GM13976 (cell line): ENCODE data around the gene NAT9.

Experiments
- DNase-seq: peaks from one replicate; pipeline ENCODE4 v3.0.0; 2012; ENCODE audit warnings: low spot score
- in situ Hi-C: fragments of 300-500 bp; cut with MboI; formaldehyde crosslinking; loops from one replicate; pipeline ENCODE4 v1.12.0; 2022; ENCODE audit warnings: low sequenced_read_pairs, mixed read lengths, inconsistent platforms; ENCODE audit not compliant: unreplicated experiment
- TF ChIP-seq, protein P1 (sequence below): IDR thresholded peaks from 2 replicates; pipeline ENCODE4 v1.5.1; 2012; ENCODE audit warnings: borderline replicate concordance, mild to moderate bottlenecking; ENCODE audit not compliant: insufficient read depth; ENCODE audit errors: extremely low read depth, missing control alignments, control extremely low read depth

Gene NAT9

DNA sequence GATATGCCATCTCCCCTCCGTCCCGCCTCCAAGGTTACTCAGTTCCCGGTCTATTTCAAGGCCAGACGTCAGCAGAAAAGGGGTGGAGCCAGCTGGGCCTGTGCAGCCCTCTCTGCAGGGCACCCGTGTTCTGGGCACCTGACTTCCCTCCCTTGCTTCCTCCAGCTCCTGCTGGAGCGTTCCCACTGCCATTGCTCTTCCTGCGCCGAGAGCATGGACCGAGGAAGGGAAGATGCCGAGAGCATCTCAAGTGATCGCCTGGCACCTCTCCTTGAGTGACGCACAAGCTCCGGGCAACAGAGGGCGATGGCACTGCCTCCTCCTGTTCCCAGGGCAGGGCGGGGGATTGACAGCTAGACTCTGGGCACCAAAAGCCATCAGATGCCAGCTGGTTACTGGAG is 29.4 kb upstream of the NAT9 start:
- TF ChIP-seq, protein P1, sequence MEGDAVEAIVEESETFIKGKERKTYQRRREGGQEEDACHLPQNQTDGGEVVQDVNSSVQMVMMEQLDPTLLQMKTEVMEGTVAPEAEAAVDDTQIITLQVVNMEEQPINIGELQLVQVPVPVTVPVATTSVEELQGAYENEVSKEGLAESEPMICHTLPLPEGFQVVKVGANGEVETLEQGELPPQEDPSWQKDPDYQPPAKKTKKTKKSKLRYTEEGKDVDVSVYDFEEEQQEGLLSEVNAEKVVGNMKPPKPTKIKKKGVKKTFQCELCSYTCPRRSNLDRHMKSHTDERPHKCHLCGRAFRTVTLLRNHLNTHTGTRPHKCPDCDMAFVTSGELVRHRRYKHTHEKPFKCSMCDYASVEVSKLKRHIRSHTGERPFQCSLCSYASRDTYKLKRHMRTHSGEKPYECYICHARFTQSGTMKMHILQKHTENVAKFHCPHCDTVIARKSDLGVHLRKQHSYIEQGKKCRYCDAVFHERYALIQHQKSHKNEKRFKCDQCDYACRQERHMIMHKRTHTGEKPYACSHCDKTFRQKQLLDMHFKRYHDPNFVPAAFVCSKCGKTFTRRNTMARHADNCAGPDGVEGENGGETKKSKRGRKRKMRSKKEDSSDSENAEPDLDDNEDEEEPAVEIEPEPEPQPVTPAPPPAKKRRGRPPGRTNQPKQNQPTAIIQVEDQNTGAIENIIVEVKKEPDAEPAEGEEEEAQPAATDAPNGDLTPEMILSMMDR: no peak
- no peak for DNase-seq
- in situ Hi-C loops: no loop called here

DNA sequence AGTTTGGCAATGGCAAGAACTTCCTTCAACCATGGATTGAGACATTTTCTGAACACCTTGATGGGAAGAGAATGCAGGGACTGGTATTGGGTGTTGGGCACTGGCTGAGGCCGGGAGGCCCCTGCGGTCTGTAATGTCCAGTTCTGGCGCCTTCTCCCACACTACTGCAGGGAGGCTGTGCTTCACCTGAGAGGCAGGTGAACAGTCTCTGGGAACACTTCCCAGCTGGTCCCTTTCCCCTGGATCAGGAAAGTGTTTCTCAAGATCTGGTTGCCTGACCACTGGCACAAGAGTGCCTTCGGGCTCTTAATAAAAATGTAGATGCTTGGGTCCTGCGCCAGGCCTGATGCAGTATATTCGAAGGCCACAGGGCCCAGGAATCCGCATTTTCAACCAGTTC is 28.5 kb upstream of the NAT9 start:
- TF ChIP-seq, protein P1: no peak
- no peak for DNase-seq
- in situ Hi-C loops: no loop called here

DNA sequence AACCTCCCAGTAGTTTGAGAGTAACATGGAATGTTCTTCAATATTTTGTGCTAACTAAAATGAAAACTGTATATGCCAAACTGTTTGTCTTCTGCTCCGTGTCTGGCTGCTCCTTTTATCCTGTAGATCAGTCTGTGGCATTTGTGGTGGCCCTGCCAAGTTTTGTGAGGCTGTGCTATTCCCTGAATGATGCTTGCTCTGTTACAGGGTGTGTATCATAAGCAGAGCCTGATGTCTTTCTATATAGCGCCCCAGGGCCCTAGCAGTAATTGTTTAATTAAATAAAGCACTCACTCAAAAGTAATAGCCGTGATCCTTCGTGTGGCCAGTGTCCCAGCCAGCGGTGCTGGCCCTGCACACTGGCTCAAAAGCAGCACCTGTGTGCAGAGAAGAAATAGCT is 27.8 kb upstream of the NAT9 start:
- in situ Hi-C loops: no loop called here
- TF ChIP-seq, protein P1: no peak
- DNase-seq: no peak

DNA sequence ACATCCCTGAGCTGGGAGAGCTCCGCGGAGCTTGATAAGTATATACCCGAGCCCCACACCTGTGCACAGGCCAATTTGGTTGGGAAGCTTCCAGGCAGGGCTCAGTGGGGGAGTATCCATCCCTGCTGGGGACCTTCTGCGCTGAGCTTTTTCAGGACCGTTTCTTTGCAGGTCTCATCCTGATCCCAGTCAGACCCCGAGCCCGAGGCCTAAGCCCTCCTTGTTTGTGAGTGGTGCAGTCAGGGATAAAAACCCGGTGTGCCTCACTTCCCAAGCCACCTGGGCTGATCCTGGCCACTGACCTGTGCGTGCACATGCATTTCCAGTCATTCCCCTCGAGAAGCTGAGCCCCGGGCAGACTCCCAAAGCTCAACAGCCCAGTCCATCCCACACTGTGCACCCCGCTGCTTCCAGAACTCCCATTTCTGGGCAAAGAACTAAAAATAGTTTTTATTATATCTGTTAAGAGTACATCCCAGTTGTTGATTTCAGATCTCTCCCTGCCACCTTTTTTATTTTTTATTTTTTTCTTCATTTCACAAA is 27.3 kb upstream of the NAT9 start:
- in situ Hi-C loops: no loop called here
- TF ChIP-seq, protein P1: no peak
- no peak for DNase-seq

DNA sequence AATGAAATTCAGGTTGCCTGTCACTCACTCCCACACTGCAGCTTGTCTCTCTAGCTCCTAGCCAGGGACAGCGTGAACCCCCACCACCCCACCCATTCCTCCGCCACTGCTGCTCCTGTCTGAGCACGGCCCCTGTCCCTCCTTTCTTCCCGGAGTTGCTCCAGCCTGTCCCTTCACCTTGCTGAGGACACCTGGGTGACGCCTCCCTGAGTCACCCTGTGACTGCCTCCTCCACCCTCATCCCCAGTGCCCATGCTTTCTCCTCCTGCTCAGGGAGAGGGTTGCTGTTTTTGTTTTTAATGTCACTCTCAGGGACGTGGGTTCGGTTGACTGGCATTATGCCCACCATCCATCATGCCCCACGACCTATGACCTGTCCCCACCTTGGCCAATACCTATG is 25.8 kb upstream of the NAT9 start:
- no peak for DNase-seq
- in situ Hi-C loops: no loop called here

DNA sequence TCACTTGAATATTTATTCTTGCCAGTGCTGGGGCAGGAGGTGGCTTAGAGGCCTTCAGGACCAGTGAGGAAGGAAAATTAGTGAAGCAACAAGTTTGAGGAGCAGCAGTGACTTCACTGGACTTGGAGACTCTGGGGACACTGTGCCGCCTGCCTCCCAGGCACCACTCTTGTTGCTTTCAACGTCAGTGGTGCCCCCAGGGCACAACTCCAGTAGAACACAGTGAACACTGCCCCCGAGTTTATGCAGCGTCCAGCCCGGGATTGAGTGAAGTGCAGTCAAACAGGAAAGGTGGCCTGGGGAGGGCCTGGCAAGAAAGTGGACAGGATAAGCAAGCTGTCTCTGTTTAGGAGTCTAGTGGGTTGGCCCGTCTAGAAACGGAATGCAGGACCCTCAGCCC is 24.4 kb upstream of the NAT9 start:
- DNase-seq: no peak
- in situ Hi-C loops: no loop called here
- TF ChIP-seq, protein P1: no peak

More for the DNA sequence above, 25.8 kb upstream of the NAT9 start:
- TF ChIP-seq, protein P1: no peak
